HFF-Myc (cell line): ENCODE measurements around the gene VASH1.

Source experiments
- DNase-seq: peaks from one replicate; pipeline ENCODE4 v3.0.0-alpha.2; 2011; ENCODE audit warnings: low read depth; ENCODE audit errors: extremely low read depth
- H3K4me3 ChIP-seq: replicated peaks from 2 replicates; pipeline ENCODE4 v1.5.1; 2011; ENCODE audit warnings: low read depth, mild to moderate bottlenecking, control low read depth, low read length
- TF ChIP-seq, protein P1 (sequence below): IDR thresholded peaks from 2 replicates; pipeline ENCODE4 v1.5.1; 2012; ENCODE audit warnings: mild to moderate bottlenecking, low read depth, low read length, control low read depth; ENCODE audit errors: missing control alignments

Gene VASH1

DNA sequence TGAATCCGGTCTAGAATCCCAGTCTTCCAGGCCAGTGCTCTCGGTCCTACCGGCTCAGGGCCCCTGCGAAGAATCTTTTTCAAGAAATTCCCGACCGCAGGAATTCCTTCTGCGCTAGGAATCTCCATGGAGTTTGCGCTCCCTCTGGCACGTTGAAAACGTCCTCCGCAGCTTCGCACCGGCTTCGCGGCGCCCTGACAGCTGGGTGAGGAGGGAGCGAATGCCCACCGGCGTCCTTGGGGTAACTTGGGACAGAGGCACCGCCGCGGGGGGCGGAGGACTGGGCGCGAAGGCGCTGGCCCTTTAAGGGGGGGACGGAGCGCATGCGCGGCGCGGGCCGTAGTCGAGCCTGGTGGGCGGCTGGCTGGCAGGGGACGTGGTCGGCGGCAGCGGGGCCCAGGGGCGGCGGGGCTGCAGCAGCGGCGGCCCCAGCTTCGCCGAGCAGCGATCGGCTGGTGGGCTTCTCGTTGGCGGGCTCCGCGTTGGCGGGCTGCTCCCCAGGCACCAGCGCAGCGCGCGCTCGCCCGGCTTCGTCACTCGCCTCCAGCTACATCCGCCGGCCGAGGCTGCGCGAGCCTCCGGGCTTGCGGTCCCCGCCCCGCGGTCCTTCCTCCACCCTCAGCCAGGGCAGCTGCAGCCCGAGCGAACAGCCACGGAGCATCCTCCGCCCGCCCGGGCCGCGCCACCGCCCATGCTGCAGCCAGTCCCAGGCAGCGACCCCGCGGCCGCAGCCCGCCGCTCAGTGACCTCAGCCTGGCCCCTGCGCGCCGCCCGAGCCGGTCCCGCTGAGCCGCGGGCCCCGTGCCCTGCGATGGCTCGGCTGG, at the start of gene VASH1:
VASH1 (plus strand) TSS at position 333 of the 824 bp plus-strand sequence. CDS start 1,354 bp downstream, outside the sequence.
- no peak for DNase-seq
- TF ChIP-seq, protein P1, sequence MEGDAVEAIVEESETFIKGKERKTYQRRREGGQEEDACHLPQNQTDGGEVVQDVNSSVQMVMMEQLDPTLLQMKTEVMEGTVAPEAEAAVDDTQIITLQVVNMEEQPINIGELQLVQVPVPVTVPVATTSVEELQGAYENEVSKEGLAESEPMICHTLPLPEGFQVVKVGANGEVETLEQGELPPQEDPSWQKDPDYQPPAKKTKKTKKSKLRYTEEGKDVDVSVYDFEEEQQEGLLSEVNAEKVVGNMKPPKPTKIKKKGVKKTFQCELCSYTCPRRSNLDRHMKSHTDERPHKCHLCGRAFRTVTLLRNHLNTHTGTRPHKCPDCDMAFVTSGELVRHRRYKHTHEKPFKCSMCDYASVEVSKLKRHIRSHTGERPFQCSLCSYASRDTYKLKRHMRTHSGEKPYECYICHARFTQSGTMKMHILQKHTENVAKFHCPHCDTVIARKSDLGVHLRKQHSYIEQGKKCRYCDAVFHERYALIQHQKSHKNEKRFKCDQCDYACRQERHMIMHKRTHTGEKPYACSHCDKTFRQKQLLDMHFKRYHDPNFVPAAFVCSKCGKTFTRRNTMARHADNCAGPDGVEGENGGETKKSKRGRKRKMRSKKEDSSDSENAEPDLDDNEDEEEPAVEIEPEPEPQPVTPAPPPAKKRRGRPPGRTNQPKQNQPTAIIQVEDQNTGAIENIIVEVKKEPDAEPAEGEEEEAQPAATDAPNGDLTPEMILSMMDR: no peak
- H3K4me3 ChIP-seq: peak within 1 kb of the TSS; percentile 61

DNA sequence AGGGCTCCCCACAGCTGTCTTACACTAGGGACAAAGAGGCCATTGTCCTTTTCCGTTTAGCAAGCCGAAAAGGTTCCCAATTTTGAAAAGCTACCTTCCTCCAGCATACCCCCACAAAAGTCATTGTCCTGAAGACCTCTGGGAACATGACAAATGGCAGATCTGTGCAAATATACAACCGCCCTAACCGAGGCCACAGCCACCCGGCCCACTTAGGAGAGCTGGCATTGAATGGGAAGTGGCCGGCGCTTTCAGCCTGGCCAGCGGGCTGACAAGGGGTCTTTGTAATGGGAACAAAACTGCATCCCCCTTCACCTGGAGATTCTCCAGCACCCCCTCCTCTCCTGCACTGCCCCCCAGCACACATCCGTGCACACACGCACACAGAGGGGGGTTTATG, 48.1 kb upstream of the VASH1 start:
- no peak for DNase-seq
- no peak overlapping the region for H3K4me3 ChIP-seq
- TF ChIP-seq, protein P1: no peak

DNA sequence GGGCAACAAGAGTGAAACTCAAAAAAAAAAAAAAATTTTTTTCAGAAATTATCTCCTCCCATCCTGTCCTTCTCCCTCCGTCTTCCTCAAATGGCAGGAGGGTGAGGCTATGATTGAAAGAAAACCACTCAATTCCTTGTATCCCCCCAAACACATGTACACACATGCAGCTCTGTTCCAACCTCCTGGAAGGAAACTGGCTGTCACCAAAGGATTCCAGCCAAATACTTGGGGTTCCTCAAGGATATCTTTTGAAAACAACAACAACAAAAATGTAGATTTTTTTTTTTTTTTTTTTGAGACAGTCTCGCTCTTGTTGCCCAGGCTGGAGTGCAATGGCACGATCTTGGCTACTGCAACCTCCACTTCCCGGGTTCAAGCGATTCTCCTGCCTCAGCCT, 46.8 kb upstream of the VASH1 start:
- no peak for DNase-seq
- TF ChIP-seq, protein P1: no peak

DNA sequence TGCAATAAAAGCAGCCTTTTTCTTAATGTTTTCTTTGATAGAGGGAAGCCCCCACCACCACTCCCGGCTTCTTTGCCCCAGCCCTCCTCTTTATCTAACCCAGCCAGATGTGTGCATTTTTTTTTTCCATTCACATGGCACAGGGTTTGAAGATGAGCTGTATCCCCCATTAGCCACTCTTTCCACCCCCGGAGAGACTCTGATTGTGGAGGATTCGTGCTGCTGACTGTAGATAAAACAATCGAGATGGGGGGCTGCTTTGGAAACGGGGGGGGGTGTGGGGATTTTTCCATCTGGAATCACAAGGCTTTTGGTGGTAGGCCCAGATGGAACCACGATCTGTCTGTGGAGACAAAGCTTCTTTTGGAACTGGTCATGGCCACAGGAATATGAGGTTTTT, 46.2 kb upstream of the VASH1 start:
- no peak for DNase-seq
- TF ChIP-seq, protein P1: no peak
- no peak overlapping the region for H3K4me3 ChIP-seq

More for the DNA sequence above, 46.8 kb upstream of the VASH1 start:
- H3K4me3 ChIP-seq: no peak overlapping the region

DNA sequence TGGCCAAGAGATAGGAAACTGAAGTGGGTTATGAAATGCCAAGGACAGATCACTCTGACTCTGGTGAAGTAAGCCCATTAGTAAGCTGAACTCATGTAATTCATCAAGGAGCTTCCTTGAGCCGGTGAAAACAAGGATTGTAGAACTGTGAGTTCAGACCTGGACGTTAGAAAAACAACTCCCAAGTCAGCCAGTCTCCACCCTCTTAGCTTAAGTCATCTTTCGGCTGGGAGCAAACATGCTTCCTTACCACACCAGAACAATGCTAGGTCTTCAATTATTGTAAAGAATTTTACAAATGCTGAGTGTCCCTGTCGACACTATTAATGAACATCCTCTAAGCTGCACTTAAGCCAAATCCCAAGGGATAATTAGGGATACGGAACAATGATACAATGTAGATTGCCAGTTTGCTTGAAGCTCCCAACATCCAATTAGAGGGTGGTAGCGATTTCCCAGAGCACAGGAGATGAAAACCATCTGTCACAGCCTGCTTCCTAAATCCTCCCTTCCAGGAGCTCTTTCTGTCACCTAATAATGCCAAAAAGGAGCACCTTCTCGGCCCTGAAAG, 45.7 kb upstream of the VASH1 start:
- TF ChIP-seq, protein P1: no peak
- no peak overlapping the region for H3K4me3 ChIP-seq
- no peak for DNase-seq

DNA sequence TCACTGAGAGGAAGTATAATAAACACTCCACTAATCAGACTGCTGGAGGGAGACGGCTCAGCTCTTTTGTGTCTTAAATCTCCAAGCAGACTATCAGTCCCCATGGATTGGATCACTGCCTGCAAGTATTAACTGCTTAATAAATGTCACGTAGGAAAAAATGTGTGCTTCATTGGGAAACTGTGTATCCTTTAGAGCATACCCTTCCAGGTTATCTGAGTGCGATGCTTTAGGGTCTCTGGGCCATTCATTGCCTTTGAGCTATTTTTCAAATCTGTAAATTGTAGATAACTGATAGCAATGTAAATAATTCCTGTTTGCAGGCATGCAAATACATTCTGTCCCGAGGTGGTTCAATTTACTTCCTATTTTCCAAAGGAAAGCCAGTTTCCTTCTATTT, 45.0 kb upstream of the VASH1 start:
- TF ChIP-seq, protein P1: no peak
- no peak overlapping the region for H3K4me3 ChIP-seq
- no peak for DNase-seq
